Right lobe of liver (tissue), 4 donors: ENCODE results near the gene PRR35.

Source experiments
- CTCF ChIP-seq, 4 donors: fragments of 200-600 bp in 3 of 4; fragments of 450-650 bp in 1 of 4; IDR thresholded peaks; one replicate each; pipeline versions ENCODE4 v1.5.1 to v1.8.0; 2016 to 2022; ENCODE audit warnings: antibody characterized with exemption in 4 of 4, mild to moderate bottlenecking in 2 of 4
- POLR2A ChIP-seq: fragments of 450-650 bp; IDR thresholded peaks from one replicate; pipeline ENCODE4 v1.6.1; 2017; ENCODE audit warnings: antibody characterized with exemption, mild to moderate bottlenecking
- donor health status: DM: no; HTN: no; CAD: no.
- donor health status: DM: no; HTN: no; CAD: no.
- donor health status: DM: no; HTN: yes; CAD: no.

- TF ChIP-seq CTCF (IDR thresholded peaks at IDR 0.05) = no peak
- no peak for TF ChIP-seq POLR2A
Measured at GRCh38 chr16:558298-559020, 1.7 kb upstream of the PRR35 start.
